Progenitor cell of endocrine pancreas (in vitro differentiated cells): Measurements from ENCODE around the gene FRMD4B. TPM values are rescaled to one million over a fixed set of nuclear protein-coding genes. Genes with fewer than 3 reads are reported as not detected.
A peak's percentile ranks its signal among the peaks of the same experiment; 100 is the strongest.
"Not testable (repeated sequence)": the region's sequence is repeated elsewhere in the genome, so short reads cannot be mapped to it uniquely, and the experiment has no call there.

Experiments
- DNase-seq: peaks from one replicate; pipeline ENCODE4 v3.0.0; 2021; ENCODE audit warnings: low spot score; ENCODE audit not compliant: unreplicated experiment
- H3K27ac Mint-ChIP-seq: 2 replicates; pipeline ENCODE4 v1.8.0; 2021; ENCODE audit warnings: mild to moderate bottlenecking, moderate library complexity, mixed read lengths
- H3K27me3 Mint-ChIP-seq: 2 replicates; pipeline ENCODE4 v1.8.0; 2021; ENCODE audit warnings: mixed read lengths
- H3K36me3 Mint-ChIP-seq: 2 replicates; pipeline ENCODE4 v1.8.0; 2022; ENCODE audit warnings: mixed read lengths; ENCODE audit not compliant: insufficient read depth
- H3K4me1 Mint-ChIP-seq: 2 replicates; pipeline ENCODE4 v1.8.0; 2021; ENCODE audit warnings: low read depth, mixed read lengths
- H3K4me3 Mint-ChIP-seq: 2 replicates; pipeline ENCODE4 v1.8.0; 2021; ENCODE audit warnings: low read depth, mild to moderate bottlenecking, moderate library complexity, mixed read lengths
- H3K9me3 Mint-ChIP-seq: 2 replicates; pipeline ENCODE4 v1.8.0; 2021; ENCODE audit warnings: low read depth, mixed read lengths
- CTCF ChIP-seq: fragments of 200-600 bp; sonication (generic); IDR thresholded peaks from one replicate; pipeline ENCODE4 v1.5.0; 2021; ENCODE audit warnings: antibody characterized with exemption, mild to moderate bottlenecking; ENCODE audit not compliant: unreplicated experiment
- total RNA-seq: library from RNA; stranded (reverse); gene quantifications from 2 replicates; pipeline ENCODE4 v1.2.1, GENCODE V29; 2021

FRMD4B gene
- total RNA-seq, 1 donor from 2014 or later: 41.6 TPM

DNA sequence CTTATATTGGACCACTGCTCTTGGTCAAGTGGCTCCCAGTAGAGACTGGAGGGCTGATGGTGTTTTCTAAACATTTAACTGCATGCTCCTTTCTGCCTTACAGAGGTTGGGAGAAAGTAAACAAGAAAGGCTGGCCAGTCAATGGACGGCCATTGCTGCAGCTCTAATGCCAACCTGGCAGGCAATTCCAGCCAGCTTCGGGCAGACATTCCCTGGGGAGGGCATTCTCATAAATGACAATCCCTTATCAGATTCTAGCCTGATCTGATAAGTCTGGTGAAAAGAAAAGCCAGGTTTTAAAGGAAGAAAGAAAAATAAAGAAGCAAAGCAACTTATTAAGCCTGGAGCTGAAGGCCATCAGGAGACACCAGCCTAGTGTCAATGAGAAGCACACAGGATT, 60.7 kb downstream of the FRMD4B start:
- DNase-seq: no peak
- H3K4me1 Mint-ChIP-seq: peaks cover 4% of the 10 kb centered on the region
- H3K36me3 Mint-ChIP-seq: peaks cover 6% of the 10 kb centered on the region
- no peaks in the 10 kb centered on the region for H3K9me3 Mint-ChIP-seq
- no peak overlapping the region for H3K27ac Mint-ChIP-seq
- no peak overlapping the region for H3K4me3 Mint-ChIP-seq
- no peak for TF ChIP-seq CTCF
- H3K27me3 Mint-ChIP-seq: no peaks in the 10 kb centered on the region

DNA sequence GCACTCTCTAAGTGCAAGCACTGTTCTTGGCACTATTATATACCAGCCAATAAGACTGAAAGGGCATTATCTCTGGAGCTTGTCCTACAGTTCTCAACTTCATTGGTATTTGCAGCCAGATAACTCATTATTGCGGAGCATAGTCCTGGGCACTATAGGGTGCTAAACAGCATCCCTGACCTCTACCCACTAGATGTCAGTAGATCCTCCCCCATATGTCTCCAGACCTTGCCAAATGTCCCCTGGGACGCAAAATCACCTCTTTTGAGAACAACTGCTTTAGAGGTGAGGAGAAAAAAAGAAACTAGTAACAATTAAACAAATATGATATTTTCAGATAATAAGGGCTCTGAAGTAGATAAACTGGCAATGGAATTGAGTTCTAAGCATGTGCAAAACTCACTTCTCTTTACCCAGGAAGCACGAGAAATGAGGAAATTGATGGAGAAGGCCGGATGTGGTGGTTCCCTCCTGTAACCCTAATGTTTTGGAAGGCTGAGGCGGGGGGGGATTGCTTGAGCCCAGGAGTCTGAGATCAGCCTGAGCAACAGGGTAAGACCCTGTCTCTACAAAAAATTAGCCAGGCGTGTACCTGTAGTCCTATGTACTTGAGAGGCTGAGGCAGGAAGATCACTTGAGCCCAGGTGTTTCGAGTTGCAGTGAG, 61.4 kb downstream of the FRMD4B start:
- H3K4me3 Mint-ChIP-seq: no peak overlapping the region
- H3K9me3 Mint-ChIP-seq: no peaks in the 10 kb centered on the region
- no peak for DNase-seq
- peaks cover 6% of the 10 kb centered on the region for H3K36me3 Mint-ChIP-seq
- H3K27ac Mint-ChIP-seq: peak overlapping the region; percentile 51
- H3K27me3 Mint-ChIP-seq: no peaks in the 10 kb centered on the region
- TF ChIP-seq CTCF: peak; percentile 24
- H3K4me1 Mint-ChIP-seq: peaks cover 4% of the 10 kb centered on the region

- TF ChIP-seq CTCF: no peak
- H3K9me3 Mint-ChIP-seq: no peaks in the 10 kb centered on the region
- no peak for DNase-seq
- H3K4me1 Mint-ChIP-seq: peaks cover 4% of the 10 kb centered on the region
- no peak overlapping the region for H3K27ac Mint-ChIP-seq
- H3K27me3 Mint-ChIP-seq: no peaks in the 10 kb centered on the region
- H3K36me3 Mint-ChIP-seq: peaks cover 6% of the 10 kb centered on the region
- no peak overlapping the region for H3K4me3 Mint-ChIP-seq
These were observed 61.9 kb downstream of the FRMD4B start for GRCh38 chr3:69323941-69324340.

GRCh38 chr3:69322512-69322911, 63.4 kb downstream of the FRMD4B start:
- H3K27ac Mint-ChIP-seq, DNase-seq, H3K27me3 Mint-ChIP-seq, H3K36me3 Mint-ChIP-seq, H3K4me3 Mint-ChIP-seq, H3K4me1 Mint-ChIP-seq, H3K9me3 Mint-ChIP-seq: not testable (repeated sequence)

DNA sequence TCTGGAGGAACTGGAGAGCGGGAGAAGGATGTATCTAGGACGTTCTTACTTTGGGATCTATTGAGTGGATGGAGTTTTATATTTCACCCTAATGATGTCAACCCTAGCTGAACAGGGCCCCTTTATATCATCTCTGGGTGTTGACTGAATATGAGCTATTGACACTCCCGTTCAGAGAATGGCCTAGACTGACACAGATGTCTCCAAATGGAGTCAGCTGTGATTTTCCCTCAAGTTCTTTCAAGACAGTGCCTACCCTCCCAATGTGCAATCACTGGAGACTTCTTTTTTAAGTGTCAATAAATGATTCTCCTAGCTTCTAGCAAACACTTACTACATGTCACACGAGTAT, 63.8 kb downstream of the FRMD4B start:
- H3K36me3 Mint-ChIP-seq: peaks cover 4% of the 10 kb centered on the region
- peaks cover 4% of the 10 kb centered on the region for H3K4me1 Mint-ChIP-seq
- H3K27me3 Mint-ChIP-seq: no peaks in the 10 kb centered on the region
- TF ChIP-seq CTCF: no peak
- H3K27ac Mint-ChIP-seq: no peak overlapping the region
- no peaks in the 10 kb centered on the region for H3K9me3 Mint-ChIP-seq
- H3K4me3 Mint-ChIP-seq: no peak overlapping the region
- DNase-seq: no peak
